ENCODE data around the gene PHACTR1.
A peak's percentile ranks its signal among the peaks of the same experiment; 100 is the strongest.

Gene PHACTR1

DNA sequence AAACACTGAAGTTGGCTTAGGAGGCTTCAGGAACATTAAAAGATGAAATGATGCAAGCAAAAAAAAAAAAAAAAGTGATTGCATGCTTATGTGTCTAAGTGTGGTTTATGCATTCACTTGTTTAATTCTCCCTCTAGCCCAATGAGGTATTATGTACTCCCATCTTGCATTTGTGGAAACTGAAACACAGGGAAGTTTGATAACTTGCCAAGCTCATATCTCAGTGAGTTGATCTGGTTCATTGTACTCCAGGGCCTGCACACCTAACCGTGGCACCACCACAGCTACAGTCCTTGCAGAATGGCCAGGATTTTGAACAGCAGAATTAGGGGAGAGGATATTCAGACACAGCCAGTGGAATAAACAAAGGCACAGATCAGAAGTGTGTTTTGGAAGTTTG is 360.6 kb downstream of the PHACTR1 start:
- no peak for DNase-seq

DNA sequence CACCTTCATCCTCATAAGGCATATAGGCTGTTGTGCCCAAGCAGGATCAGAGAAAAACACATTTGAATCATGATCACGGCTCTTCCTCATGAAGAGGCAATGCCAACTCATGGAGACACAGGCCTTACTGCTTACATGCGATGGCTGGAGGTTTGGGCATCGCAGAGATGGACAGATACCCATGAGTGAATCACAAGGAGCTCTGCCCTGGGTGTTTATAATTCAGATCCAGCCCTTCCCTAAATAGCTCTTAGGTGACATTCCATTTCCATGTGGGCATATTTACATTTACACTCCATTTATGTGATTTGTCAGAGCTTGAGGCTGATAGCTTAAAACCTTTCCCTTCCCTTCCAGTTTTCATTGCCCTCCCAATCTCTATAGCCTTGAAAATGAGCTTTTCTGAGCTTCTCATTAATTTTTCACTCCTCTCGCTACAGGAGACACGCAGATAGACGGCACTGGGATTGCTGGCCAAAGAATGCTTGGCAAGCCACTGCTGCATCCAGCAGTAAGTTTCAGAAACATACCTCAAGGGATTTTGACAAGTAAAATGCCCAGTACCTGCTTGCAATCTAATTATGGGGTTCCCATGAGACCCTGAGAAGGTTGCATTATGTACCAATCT is 362.6 kb downstream of the PHACTR1 start:
- no peak for DNase-seq

DNA sequence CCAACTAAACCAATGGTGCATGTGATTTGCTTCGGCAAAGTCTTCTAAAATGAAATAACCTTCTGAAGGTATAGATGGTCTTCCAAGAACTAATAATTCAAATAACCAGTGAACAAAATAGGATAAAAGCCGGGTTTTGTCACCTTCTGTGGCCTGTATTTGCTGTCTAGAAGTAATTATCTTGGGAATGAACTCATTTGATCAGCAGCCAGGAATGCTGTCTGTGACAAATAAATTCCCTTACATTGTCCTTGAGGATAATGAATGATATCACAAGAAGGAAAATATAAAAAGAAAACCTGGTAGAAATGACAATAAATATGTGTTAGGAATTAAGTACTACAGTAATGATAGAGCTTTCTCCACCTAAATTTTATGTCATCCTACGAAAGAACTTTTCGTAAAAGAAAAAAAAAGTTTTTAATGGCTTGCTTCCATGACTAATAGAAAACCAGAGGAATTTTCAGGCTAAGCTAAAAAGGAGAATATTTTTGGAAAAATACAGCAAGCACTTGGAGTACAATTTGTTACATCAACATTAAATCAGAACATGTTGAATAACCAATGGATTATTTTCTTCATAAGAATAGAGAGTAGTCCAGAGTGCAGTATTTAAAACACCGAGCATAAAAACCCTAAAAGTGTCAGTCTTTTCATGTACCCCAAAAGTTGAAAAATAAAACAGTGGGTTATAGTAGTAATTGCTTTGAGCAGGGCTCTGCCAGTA is 364.1 kb downstream of the PHACTR1 start:
- no peak for DNase-seq

- DNase-seq = no peak
Observed at GRCh38 chr6:13081189-13081563, 364.6 kb downstream of the PHACTR1 start.

DNA sequence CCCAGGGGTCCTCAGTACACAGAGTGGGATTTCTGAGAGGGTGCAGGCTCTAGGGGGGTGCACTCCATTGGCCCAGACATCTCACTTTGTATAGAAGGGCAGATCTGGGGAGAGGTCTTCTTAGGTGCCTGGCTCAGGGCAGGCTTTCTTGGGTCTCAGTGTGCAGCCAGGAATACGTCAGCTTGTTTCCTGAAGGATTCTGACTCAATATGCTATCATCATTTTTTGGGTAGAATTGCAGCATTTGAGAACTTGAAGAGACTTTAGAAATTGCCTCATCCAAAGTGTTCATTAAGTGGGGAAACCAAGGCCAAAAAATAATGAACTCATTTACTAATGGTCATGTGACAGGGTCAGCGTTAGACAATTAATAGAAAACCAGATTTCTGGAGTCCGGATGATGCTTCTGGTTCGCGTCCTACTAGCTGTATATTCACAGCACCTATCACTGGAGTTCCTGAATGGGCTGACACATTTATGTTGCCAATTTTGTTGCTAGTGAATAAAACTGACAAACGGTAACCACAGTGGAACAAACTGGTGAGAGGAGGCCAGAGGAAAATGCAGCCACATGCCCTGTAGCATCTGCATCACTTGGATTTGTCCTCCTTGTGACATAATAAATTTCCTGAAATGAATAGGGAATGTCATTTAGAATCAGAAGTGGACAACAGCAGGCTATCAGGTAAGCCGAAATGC is 372.9 kb downstream of the PHACTR1 start:
- DNase-seq = no peak

DNA sequence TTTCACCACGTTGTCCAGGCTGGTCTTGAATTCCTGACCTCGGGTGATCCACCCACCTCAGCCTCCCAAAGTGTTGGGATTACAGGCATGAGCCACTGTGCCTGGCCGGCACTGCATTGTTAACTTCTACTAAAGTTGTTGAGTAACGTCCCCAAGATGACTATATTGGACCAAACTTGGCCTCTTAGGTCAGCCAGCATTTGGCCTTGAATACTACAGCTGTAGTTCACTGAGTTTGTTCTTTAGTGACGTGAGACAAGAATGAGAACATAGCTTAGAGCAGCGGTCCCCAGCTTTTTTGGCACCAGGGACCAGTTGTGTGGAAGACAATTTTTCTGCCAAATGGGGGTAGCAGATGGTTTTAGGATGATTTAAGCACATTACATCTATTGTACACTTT is 374.6 kb downstream of the PHACTR1 start:
- DNase-seq = no peak

DNA sequence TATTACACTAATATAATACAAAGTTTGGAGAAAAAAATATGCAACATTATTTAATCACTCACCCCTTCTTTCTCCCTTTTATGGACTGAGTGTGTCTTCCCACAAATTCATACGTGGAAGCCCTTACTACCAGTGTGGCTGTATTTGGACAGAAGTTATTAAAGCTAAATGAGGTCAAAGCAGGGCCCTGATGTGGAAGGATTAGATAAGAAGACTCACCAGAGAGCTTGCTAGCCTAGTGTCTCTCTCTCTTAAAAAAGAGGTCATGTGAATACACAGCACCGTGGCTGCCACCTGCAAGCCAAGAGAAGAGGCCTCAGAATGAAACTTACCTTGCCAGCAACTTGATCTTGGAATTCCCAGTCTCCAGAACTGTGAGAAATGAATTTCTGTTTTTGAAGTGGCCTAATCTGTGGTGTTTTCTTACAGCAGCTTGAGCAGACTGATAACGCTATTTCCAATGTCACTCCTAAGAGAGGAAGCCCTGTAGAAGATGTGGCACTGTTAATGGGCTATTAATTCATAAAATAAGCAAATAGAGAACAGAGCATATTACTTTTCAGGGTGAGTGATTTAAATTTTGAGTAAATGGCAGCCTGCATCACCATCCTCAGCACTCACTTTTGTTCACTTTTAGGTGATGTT is 378.3 kb downstream of the PHACTR1 start:
- DNase-seq = no peak

DNA sequence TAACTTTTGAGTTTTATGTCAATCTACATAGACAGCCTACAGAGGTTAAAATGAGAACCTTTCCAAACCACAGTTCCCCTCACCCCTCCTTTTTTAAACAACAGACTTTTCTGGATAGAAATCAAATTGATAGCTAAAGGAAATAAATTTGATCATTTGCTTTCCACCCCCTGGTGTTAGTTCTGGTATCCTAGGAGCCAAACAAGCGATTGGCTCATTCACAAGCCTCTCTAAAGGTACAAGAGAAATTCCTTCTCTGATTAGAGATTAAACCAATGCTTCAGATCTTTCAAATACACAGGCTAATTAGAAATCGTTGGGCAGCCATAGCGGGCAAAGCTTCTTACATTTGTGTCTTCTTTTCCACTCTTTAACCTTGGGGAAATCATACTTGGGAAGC is 379.5 kb downstream of the PHACTR1 start:
- no peak for DNase-seq

- no peak for DNase-seq
Observed at GRCh38 chr6:13097454-13097853, 380.9 kb downstream of the PHACTR1 start.

DNA sequence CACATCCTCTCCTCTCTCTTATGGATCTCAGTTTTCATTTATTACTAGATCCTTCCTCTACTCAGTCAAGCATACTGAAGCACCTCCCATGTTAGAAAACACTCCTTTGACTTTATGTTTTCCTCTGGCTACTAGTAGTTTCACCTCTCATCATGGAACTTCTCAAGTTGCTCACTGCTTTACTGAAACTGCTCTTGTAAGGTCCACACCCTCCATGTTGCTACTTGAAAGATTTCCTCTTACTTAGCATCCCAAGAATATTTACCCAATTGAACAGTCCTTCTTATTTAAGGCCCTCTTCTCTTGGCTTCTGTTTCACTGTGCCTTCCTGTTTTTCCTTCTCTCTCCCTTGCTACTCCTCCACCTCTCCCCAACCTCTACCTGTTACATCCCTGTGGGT is 381.4 kb downstream of the PHACTR1 start:
- DNase-seq = no peak

DNA sequence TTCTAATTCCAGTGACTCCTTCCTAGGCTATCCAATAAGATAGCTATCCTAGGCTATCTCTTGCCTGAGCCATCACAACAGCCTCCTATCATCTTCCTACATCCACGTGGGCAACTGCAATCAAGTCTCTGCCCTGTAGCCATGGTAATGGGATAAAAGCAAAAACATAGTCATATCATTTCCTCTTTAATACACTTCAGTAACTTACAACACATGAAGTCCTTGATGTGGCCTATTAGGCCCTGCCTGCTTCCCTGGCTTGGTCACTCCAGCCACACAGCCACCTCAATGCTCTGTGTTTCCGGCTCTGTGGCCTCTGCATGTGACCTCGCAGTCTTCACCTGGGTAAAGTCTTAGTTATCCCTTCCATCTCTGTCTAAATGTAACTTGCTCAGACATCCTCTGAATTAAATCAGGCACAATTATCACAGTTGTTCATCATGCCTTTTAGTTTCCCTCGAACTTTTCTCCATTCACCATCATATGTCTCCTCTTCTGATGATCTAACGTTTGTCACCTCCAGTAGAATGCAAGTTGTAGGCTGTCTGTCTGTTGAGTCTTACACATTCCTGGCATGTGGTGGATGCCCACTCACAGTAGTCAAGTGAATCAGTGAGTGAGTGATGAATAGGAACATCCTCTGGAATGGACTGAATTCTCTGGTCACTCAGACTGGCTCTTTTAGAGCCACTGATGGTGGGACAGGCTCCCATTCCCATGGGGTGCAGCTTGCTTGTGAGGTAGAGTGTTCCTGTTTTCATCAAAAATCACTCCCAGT is 382.4 kb downstream of the PHACTR1 start:
- no peak for DNase-seq

GRCh38 chr6:13099771-13100170 is 383.2 kb downstream of the PHACTR1 start:
- no peak for DNase-seq

GRCh38 chr6:13101409-13101808 is 384.8 kb downstream of the PHACTR1 start:
- DNase-seq = no peak

DNA sequence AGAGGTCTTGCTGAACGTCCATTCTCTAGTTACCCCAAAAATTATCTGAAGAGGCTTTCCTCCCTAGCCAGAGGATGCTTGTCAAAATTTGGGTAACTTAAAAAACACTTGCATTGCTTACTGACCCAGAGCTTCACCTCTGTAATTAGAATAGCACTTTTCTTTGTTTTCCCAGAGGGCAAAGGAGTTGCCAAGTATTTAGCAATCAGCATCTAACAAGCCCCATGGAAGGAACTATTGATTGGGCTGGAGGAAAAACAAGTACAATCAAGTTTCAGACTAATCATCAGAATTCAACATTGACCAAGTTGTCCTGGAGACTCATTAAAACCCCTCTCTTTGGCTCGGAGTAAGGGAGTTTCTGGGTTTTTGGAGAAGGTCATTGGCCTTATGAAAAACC is 385.4 kb downstream of the PHACTR1 start:
- DNase-seq = no peak

GRCh38 chr6:13103169-13103568 is 386.6 kb downstream of the PHACTR1 start:
- no peak for DNase-seq

- no peak for DNase-seq
Observed at GRCh38 chr6:13105139-13105538, 388.6 kb downstream of the PHACTR1 start.

GRCh38 chr6:13112921-13113320 is 396.4 kb downstream of the PHACTR1 start:
- DNase-seq = no peak

DNA sequence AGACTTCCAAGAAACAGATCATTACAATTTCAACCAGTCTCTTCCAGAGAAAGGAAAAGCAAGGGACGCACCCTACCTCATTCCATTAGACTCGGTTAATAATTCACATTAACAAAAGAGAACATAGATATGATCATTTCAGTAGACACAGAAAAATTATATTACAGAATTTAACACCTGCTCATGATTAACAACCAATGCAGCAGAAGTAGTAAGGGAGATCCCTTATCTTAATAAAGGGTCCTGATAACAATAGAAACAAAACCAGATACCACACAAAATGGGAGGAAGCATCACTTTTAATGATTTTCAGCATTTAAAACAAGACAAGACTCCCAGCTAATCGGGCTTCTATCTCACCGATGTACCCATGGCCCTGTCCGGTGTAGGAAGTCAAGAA is 396.8 kb downstream of the PHACTR1 start:
- no peak for DNase-seq

DNA sequence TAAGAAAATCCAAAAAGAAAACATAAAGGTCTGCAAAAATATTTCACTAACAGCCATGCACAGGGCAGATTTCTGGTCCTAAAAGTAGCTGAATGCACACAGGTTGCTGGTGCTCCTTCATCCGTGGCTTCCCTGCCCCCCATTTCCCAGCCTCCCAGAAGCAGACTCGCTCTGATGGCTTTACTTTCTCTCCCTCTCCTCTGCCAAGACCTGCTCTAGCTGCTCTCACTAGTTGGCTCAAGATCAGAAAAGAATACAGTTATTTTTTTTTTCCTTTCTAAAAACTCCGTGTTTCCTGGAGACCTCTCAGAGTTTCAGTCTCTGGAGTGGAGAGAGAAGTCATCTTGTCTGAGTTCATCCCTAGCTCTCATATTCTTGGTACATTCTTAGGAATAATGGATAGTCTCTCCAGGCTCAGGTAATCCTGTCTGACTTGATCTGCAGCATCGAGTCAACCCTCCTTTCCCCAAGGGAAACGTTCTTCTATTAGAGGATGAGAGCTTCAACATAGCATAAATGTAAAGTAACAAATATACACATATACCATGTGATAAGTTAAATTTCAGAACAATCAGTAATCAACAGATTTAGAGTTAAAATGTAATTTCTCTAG is 397.5 kb downstream of the PHACTR1 start:
- peak; percentile 52 for DNase-seq

DNA sequence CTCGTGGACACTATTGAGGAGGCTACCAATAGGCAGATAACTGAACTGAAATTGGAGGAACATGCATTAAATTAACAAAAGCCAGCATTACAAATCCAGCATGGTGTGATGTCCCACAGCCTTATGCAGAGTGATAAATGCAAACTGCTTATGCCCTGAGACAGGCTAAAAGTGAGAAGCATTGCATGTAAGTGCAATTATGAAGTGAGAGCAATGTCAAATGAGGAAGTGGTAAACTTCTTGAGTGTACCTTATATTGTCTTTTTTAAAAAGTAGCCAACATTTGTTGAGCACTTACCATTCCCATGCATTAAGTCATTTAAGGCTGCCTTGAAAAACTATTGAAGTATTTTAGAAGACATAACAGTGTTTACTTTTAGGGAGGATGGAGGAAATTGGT is 399.6 kb downstream of the PHACTR1 start:
- DNase-seq = no peak

DNA sequence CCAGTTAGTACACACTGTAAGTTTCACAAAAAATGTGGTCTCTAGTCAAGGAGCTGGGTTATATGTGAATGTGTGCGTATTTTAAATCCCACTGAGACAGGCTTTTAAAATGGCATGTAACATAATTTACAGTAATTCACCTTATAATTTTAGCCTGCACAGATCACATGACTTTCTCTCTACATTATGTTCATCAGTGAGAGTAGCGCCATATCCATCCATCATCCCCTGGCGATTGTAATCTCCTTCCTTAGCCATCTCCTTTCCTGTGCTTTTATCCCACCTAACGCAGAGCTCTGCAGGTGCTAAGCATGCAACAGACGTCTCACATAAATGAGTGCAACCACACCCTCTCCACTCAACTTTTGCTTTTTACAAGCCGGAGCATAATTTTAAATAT is 401.0 kb downstream of the PHACTR1 start:
- no peak for DNase-seq

- no peak for DNase-seq
Observed at GRCh38 chr6:13119549-13119948, 403.0 kb downstream of the PHACTR1 start.
